Neural progenitor cell (in vitro differentiated cells): ENCODE measurements around the gene ADGRF1.

ENCODE experiments used
- EZH2 ChIP-seq: fragments of 200-600 bp; sonication (generic); IDR thresholded peaks from 2 replicates; pipeline ENCODE4 v1.6.1; 2017; ENCODE audit warnings: antibody characterized with exemption, mild to moderate bottlenecking, moderate library complexity
- TF ChIP-seq, protein P1 (sequence below): fragments of 200-600 bp; sonication (generic); IDR thresholded peaks from 2 replicates; pipeline ENCODE4 v1.5.1; 2017; ENCODE audit warnings: antibody characterized with exemption, mild to moderate bottlenecking

DNA sequence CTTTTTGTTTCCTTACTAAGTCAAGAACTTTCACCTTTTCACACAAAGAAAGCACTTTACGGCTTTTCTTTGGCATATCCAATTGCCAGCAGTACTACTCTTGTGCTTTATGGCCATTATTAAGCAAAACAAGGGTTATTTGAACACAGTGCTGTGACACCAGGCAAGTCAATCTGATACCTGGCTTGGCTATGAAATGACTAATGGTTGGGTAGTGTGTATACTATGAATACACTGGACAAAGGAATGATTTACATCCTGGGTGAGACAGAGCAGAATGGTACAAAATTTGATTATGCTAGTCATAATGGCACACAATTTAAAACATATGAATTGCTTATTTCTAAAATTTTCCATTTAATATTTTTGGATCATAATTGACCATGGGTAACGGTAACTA is 22.1 kb upstream of the ADGRF1 start:
- TF ChIP-seq, protein P1, sequence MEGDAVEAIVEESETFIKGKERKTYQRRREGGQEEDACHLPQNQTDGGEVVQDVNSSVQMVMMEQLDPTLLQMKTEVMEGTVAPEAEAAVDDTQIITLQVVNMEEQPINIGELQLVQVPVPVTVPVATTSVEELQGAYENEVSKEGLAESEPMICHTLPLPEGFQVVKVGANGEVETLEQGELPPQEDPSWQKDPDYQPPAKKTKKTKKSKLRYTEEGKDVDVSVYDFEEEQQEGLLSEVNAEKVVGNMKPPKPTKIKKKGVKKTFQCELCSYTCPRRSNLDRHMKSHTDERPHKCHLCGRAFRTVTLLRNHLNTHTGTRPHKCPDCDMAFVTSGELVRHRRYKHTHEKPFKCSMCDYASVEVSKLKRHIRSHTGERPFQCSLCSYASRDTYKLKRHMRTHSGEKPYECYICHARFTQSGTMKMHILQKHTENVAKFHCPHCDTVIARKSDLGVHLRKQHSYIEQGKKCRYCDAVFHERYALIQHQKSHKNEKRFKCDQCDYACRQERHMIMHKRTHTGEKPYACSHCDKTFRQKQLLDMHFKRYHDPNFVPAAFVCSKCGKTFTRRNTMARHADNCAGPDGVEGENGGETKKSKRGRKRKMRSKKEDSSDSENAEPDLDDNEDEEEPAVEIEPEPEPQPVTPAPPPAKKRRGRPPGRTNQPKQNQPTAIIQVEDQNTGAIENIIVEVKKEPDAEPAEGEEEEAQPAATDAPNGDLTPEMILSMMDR: no peak
- TF ChIP-seq EZH2: no peak
